SK-N-MC (cell line): ENCODE data around the gene ACVR1.
"Not testable (repeated sequence)": the region's sequence is repeated elsewhere in the genome, so short reads cannot be mapped to it uniquely, and the experiment has no call there.

ENCODE experiments used
- EZH2 ChIP-seq: fragments of 200-600 bp; sonication (generic); IDR thresholded peaks from one replicate; pipeline ENCODE4 v1.6.1; 2017; ENCODE audit warnings: antibody characterized with exemption
- POLR2AphosphoS5 ChIP-seq: IDR thresholded peaks from 2 replicates; pipeline ENCODE4 v1.6.1; 2012; ENCODE audit warnings: mild to moderate bottlenecking, low read depth, low read length, borderline replicate concordance

- not testable (repeated sequence) for TF ChIP-seq EZH2, POLR2AphosphoS5
Observed at GRCh38 chr2:157884533-157884932, 8.4 kb upstream of the ACVR1 start.
